Caco-2 (cell line): ENCODE results near the gene ZNF646. TPM values are rescaled to one million over a fixed set of nuclear protein-coding genes. Genes with fewer than 3 reads are reported as not detected.

Source experiments
- BruUV-seq: library from RNA; stranded (reverse); fragments of 400-500 nt; replicated peaks from 2 replicates; lab custom pipeline; 2021; lab: Mats Ljungman, UMichigan
- CTCF ChIA-PET: fragments of 300-600 bp; sonication (Branson Sonifier 250); formaldehyde crosslinking; loops from one replicate; lab custom pipeline; 2022; ENCODE audit warnings: antibody characterized with exemption; lab: Charles Lee
- POLR2A ChIA-PET: fragments of 300-600 bp; sonication (Branson Sonifier 250); formaldehyde crosslinking; loops from one replicate; lab custom pipeline; 2022; ENCODE audit warnings: antibody characterized with exemption; lab: Charles Lee
- DNase-seq, 2 experiments: peaks; one replicate each; pipeline versions ENCODE4 v3.0.0 to v3.0.0-alpha.2; 2020 to 2022
- H3K27me3 ChIP-seq: replicated peaks from 2 replicates; pipeline ENCODE4 v1.6.0; 2011; ENCODE audit warnings: low read length; ENCODE audit not compliant: control insufficient read depth, insufficient read depth
- H3K36me3 ChIP-seq: 2 replicates; pipeline ENCODE4 v1.5.1; 2011; ENCODE audit warnings: low read length; ENCODE audit not compliant: control insufficient read depth, insufficient read depth
- H3K4me1 ChIP-seq: fragments of 250-450 bp; sonication (Bioruptor Pico); 2 replicates; pipeline ENCODE4 v1.5.1; 2020; ENCODE audit warnings: mild to moderate bottlenecking
- H3K4me3 ChIP-seq: 2 replicates; pipeline ENCODE4 v1.5.1; 2011; ENCODE audit warnings: low read depth, mild to moderate bottlenecking, control low read depth, low read length
- H3K9me3 ChIP-seq: fragments of 250-450 bp; sonication (Bioruptor Pico); 2 replicates; pipeline ENCODE4 v1.5.1; 2020; ENCODE audit warnings: mild to moderate bottlenecking, moderate library complexity
- H3K27ac Mint-ChIP-seq: one replicate; pipeline ENCODE4 v1.8.0; 2022; ENCODE audit warnings: mixed read lengths; ENCODE audit not compliant: unreplicated experiment
- H3K27me3 Mint-ChIP-seq: one replicate; pipeline ENCODE4 v1.8.0; 2022; ENCODE audit warnings: mixed read lengths; ENCODE audit not compliant: insufficient read depth, unreplicated experiment
- H3K36me3 Mint-ChIP-seq: one replicate; pipeline ENCODE4 v1.8.0; 2022; ENCODE audit warnings: mild to moderate bottlenecking, mixed read lengths; ENCODE audit not compliant: insufficient read depth, unreplicated experiment
- H3K4me1 Mint-ChIP-seq: one replicate; pipeline ENCODE4 v1.8.0; 2022; ENCODE audit warnings: low read depth, mixed read lengths; ENCODE audit not compliant: unreplicated experiment
- H3K4me3 Mint-ChIP-seq: one replicate; pipeline ENCODE4 v1.8.0; 2022; ENCODE audit warnings: mild to moderate bottlenecking, moderate library complexity, mixed read lengths; ENCODE audit not compliant: unreplicated experiment
- H3K9me3 Mint-ChIP-seq: one replicate; pipeline ENCODE4 v1.8.0; 2022; ENCODE audit warnings: mixed read lengths; ENCODE audit not compliant: unreplicated experiment
- CTCF ChIP-seq, 2 experiments: fragments of 200-600 bp in 1 of 2; IDR thresholded peaks; 1 replicate in 1 of 2; 2 replicates in 1 of 2; pipeline versions ENCODE4 v1.5.1 to v1.8.0; 2011 to 2022; ENCODE audit warnings: antibody characterized with exemption in 1 of 2, control low read depth in 1 of 2, inconsistent platforms in 1 of 2, low read depth in 1 of 2, low read length in 1 of 2, mild to moderate bottlenecking in 1 of 2, moderate library complexity in 1 of 2; ENCODE audit not compliant: insufficient read depth in 1 of 2, severe bottlenecking in 1 of 2, unreplicated experiment in 1 of 2
- intact Hi-C: fragments of 100-400 bp; cut with micrococcal nuclease; formaldehyde crosslinking; loops from one replicate; pipeline ENCODE4 v1.10.0; 2022; ENCODE audit not compliant: unreplicated experiment
- total RNA-seq: library from RNA; stranded (reverse); gene quantifications from 2 replicates; pipeline ENCODE4 v1.2.3, GENCODE V29; 2022

ZNF646 gene
- total RNA-seq, 1 experiment from 2014 or later: 17.2 TPM

GRCh38 chr16:31131841-31132271 is 57.6 kb downstream of the ZNF646 start:
- Mint-ChIP-seq H3K27ac (peak overlapping the region; percentile 75), H3K36me3 (peaks cover 56% of the 10 kb centered on the region), H3K9me3 (no peaks in the 10 kb centered on the region), H3K4me3 (peak overlapping the region; percentile 76), H3K4me1 (peaks cover 43% of the 10 kb centered on the region), H3K27me3 (no peaks in the 10 kb centered on the region)
- Histone ChIP-seq H3K4me1 (peaks cover 53% of the 10 kb centered on the region), H3K9me3 (no peaks in the 10 kb centered on the region), H3K27me3 (no peaks in the 10 kb centered on the region), H3K4me3 (no peak overlapping the region), H3K36me3 (peaks cover 6% of the 10 kb centered on the region)
- no peak for TF ChIP-seq CTCF (IDR thresholded peaks at IDR 0.05; ENCODE audit: insufficient read depth in 1 of 2, low read depth in 1 of 2, low read length in 1 of 2, severe bottlenecking in 1 of 2, unreplicated experiment in 1 of 2)
- BruUV-seq: no TSS peak
- intact Hi-C loops: loop anchor here (1.0 to 10.0 kb wide), 3 partner anchors 10 to 323 kb away; partner anchors contain the start of genes ARMC5 and KAT8
- peak; percentile 63 to 88 for DNase-seq
- CTCF ChIA-PET: interaction anchor here (1.3 to 2.8 kb wide), 3 partner anchors 11 to 328 kb away, joined by 3 to 30 read pairs (median 8); partner anchors contain the start of genes ARMC5 and KAT8
- POLR2A ChIA-PET: interaction anchor here (1.0 to 3.2 kb wide), 4 partner anchors 10 to 58 kb away, joined by 3 to 35 read pairs (median 12); partner anchors contain the start of genes FUS, KAT8, ZNF646 and ZNF668

- peaks cover 59% of the 10 kb centered on the region for H3K4me1 ChIP-seq
- Mint-ChIP-seq H3K36me3 (peaks cover 56% of the 10 kb centered on the region), H3K4me1 (peaks cover 43% of the 10 kb centered on the region), H3K27ac (peak overlapping the region; percentile 75), H3K9me3 (no peaks in the 10 kb centered on the region), H3K27me3 (no peaks in the 10 kb centered on the region), H3K4me3 (peak overlapping the region; percentile 76)
- no peak for TF ChIP-seq CTCF (IDR thresholded peaks at IDR 0.05; ENCODE audit: insufficient read depth in 1 of 2, low read depth in 1 of 2, low read length in 1 of 2, severe bottlenecking in 1 of 2, unreplicated experiment in 1 of 2)
- intact Hi-C loops: loop anchor here (10.0 kb wide), 1 partner anchor 322 kb away; the partner anchor contains the start of gene ARMC5
- H3K27me3 ChIP-seq: no peaks in the 10 kb centered on the region
- H3K4me3 ChIP-seq: no peak overlapping the region
- no TSS peak for BruUV-seq
- H3K9me3 ChIP-seq: no peaks in the 10 kb centered on the region
- DNase-seq: no peak
- ChIA-PET POLR2A (interaction anchor here (1.0 to 3.2 kb wide), 4 partner anchors 10 to 58 kb away, joined by 3 to 35 read pairs (median 12); partner anchors contain the start of genes FUS, KAT8, ZNF646 and ZNF668), CTCF (interaction anchor here (2.0 kb wide), 1 partner anchor 15 kb away, joined by 8 read pairs; the partner anchor contains the start of gene KAT8)
- peaks cover 6% of the 10 kb centered on the region for H3K36me3 ChIP-seq
Observed at GRCh38 chr16:31132303-31132979, 58.2 kb downstream of the ZNF646 start.

GRCh38 chr16:31133046-31133501 is 58.9 kb downstream of the ZNF646 start:
- H3K4me3 ChIP-seq: 0 out of 2 replicates have a peak overlapping the region, but pooled peaks have one; percentile 78
- Mint-ChIP-seq H3K27me3 (no peaks in the 10 kb centered on the region), H3K36me3 (peaks cover 56% of the 10 kb centered on the region), H3K9me3 (no peaks in the 10 kb centered on the region), H3K27ac (peak overlapping the region; percentile 75), H3K4me3 (peak overlapping the region; percentile 76), H3K4me1 (peaks cover 45% of the 10 kb centered on the region)
- DNase-seq: no peak
- peaks cover 6% of the 10 kb centered on the region for H3K36me3 ChIP-seq
- ChIA-PET POLR2A (no interaction called here), CTCF (no interaction called here)
- intact Hi-C loops: loop anchor here (10.0 kb wide), 1 partner anchor 322 kb away; the partner anchor contains the start of gene ARMC5
- no peaks in the 10 kb centered on the region for H3K27me3 ChIP-seq
- peaks cover 65% of the 10 kb centered on the region for H3K4me1 ChIP-seq
- H3K9me3 ChIP-seq: no peaks in the 10 kb centered on the region
- no TSS peak for BruUV-seq
- no peak for TF ChIP-seq CTCF (IDR thresholded peaks at IDR 0.05; ENCODE audit: insufficient read depth in 1 of 2, low read depth in 1 of 2, low read length in 1 of 2, severe bottlenecking in 1 of 2, unreplicated experiment in 1 of 2)
